ENCODE measurements around the gene RNU7-1. TPM values are rescaled to one million over a fixed set of nuclear protein-coding genes. Genes with fewer than 3 reads are reported as not detected.
A peak's percentile ranks its signal among the peaks of the same experiment; 100 is the strongest.

RNU7-1 gene
- total RNA-seq, 6 experiments from 2014 or later: not detected

- Histone ChIP-seq H3K4me1 (peaks cover 2 to 15% (median 7%) of the 10 kb centered on the region in 4 donors), H3K36me3 (peaks cover 0 to 9% (median 6%) of the 10 kb centered on the region in 4 donors), H3K4me3 (no peak overlapping the region), H3K27ac (peak overlapping the region; percentile 0 to 62 (median 11)), H3K9me3 (no peaks in the 10 kb centered on the region), H3K27me3 (no peaks in the 10 kb centered on the region)
- TF ChIP-seq POLR2A (IDR thresholded peaks at IDR 0.05) (no peak), CTCF (IDR thresholded peaks at IDR 0.05) (peak in 2 of 4 donors; percentile 6 to 20)
- intact Hi-C loops (cut with DNase I): no loop called here
- ATAC-seq (peak in 3 of 4 donors; percentile 3 to 20 (median 15)), DNase-seq (peak in 2 of 3 donors; percentile 49 to 58)
- WGBS (ENCODE audit: insufficient coverage, low coverage, low lambda C conversion rate, missing lambda C conversion rate): 32% methylated on average over 5 of the region's 13 CpGs
Observed at GRCh38 chr12:6960593-6961277, 17.1 kb downstream of the RNU7-1 start.

GRCh38 chr12:6961278-6961694 is 17.7 kb downstream of the RNU7-1 start:
- DNase-seq (peak; percentile 68 to 86 (median 77)), ATAC-seq (peak; percentile 16 to 70 (median 44))
- Histone ChIP-seq H3K9me3 (no peaks in the 10 kb centered on the region), H3K27me3 (no peaks in the 10 kb centered on the region), H3K27ac (peak overlapping the region; percentile 0 to 62 (median 11)), H3K36me3 (peaks cover 0 to 12% (median 10%) of the 10 kb centered on the region in 4 donors), H3K4me1 (peaks cover 2 to 15% (median 7%) of the 10 kb centered on the region in 4 donors), H3K4me3 (no peak overlapping the region)
- WGBS (ENCODE audit: insufficient coverage, low coverage, low lambda C conversion rate, missing lambda C conversion rate): 12% methylated on average over 20 of the region's 24 CpGs
- TF ChIP-seq CTCF (IDR thresholded peaks at IDR 0.05): no peak
- TF ChIP-seq POLR2A (IDR thresholded peaks at IDR 0.05): peak; percentile 19
- intact Hi-C loops (cut with DNase I): no loop called here

- TF ChIP-seq POLR2A (IDR thresholded peaks at IDR 0.05) (peak; percentile 7), CTCF (IDR thresholded peaks at IDR 0.05) (peak; percentile 8 to 35 (median 24))
- ATAC-seq: peak in 3 of 4 donors; percentile 6 to 28 (median 14)
- Histone ChIP-seq H3K27ac (peak overlapping the region; percentile 0 to 62 (median 11)), H3K4me3 (no peak overlapping the region), H3K36me3 (peaks cover 0 to 17% (median 13%) of the 10 kb centered on the region in 4 donors), H3K4me1 (peaks cover 2 to 15% (median 7%) of the 10 kb centered on the region in 4 donors), H3K9me3 (no peaks in the 10 kb centered on the region), H3K27me3 (no peaks in the 10 kb centered on the region)
- peak in 2 of 3 donors; percentile 55 for DNase-seq
- intact Hi-C loops (cut with DNase I): no loop called here
- WGBS (ENCODE audit: insufficient coverage, low coverage, low lambda C conversion rate, missing lambda C conversion rate): 24% methylated on average over 5 of the region's 16 CpGs
Observed at GRCh38 chr12:6961695-6962284, 18.2 kb downstream of the RNU7-1 start.

- TF ChIP-seq CTCF (IDR thresholded peaks at IDR 0.05) (no peak), POLR2A (IDR thresholded peaks at IDR 0.05) (no peak)
- intact Hi-C loops (cut with DNase I): no loop called here
- Histone ChIP-seq H3K36me3 (peaks cover 4 to 24% (median 17%) of the 10 kb centered on the region in 4 donors), H3K4me1 (peaks cover 2 to 15% (median 7%) of the 10 kb centered on the region in 4 donors), H3K27ac (peak overlapping the region in 2 of 3 donors; percentile 0 to 62), H3K4me3 (no peak overlapping the region), H3K27me3 (no peaks in the 10 kb centered on the region), H3K9me3 (no peaks in the 10 kb centered on the region)
- peak in 2 of 3 donors; percentile 47 to 50 for DNase-seq
- ATAC-seq: peak in 3 of 4 donors; percentile 5 to 12 (median 6)
- 16% methylated on average over 5 of the region's 25 CpGs for WGBS (ENCODE audit: insufficient coverage, low coverage, low lambda C conversion rate, missing lambda C conversion rate)
Observed at GRCh38 chr12:6962285-6963015, 18.8 kb downstream of the RNU7-1 start.

All from right lobe of liver (tissue), 6 donors.